ENCODE measurements around the gene PRKCB.

DNA sequence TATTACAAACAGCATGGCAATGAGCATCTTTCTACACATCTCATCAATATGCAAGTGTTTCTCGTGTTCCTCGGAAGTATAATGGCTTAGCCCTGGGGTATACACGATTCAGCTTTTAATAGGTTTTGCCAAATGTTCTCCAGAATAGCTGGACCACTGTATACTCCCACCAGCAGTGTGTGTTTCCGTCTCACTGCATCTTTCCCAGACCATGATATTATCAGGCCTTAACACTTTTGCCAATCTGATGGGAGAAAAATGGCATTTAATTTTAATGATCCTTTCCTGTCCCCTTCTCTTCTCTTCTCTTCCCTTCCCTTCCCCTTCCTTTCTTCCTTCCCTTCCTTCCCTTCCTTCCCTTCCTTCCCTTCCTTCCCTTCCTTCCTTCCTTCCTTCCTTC lies 30.8 kb downstream of the PRKCB start:
- TF ChIP-seq, protein P1, sequence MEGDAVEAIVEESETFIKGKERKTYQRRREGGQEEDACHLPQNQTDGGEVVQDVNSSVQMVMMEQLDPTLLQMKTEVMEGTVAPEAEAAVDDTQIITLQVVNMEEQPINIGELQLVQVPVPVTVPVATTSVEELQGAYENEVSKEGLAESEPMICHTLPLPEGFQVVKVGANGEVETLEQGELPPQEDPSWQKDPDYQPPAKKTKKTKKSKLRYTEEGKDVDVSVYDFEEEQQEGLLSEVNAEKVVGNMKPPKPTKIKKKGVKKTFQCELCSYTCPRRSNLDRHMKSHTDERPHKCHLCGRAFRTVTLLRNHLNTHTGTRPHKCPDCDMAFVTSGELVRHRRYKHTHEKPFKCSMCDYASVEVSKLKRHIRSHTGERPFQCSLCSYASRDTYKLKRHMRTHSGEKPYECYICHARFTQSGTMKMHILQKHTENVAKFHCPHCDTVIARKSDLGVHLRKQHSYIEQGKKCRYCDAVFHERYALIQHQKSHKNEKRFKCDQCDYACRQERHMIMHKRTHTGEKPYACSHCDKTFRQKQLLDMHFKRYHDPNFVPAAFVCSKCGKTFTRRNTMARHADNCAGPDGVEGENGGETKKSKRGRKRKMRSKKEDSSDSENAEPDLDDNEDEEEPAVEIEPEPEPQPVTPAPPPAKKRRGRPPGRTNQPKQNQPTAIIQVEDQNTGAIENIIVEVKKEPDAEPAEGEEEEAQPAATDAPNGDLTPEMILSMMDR (IDR thresholded peaks at IDR 0.05; ENCODE audit: low read depth, low read length), result no peak
- TF ChIP-seq, protein P2, sequence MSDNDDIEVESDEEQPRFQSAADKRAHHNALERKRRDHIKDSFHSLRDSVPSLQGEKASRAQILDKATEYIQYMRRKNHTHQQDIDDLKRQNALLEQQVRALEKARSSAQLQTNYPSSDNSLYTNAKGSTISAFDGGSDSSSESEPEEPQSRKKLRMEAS (IDR thresholded peaks at IDR 0.05; ENCODE audit: low read depth, low read length), result no peak
- TF ChIP-seq POLR2A (IDR thresholded peaks at IDR 0.05; ENCODE audit: extremely low read depth, insufficient read length), result no peak
- no peak for TF ChIP-seq MYC (IDR thresholded peaks at IDR 0.05; ENCODE audit: low read depth, low read length)

All from NB4 (cell line).